GM21576 (cell line): ENCODE data around the gene ZCCHC14.

Experiments used
- ATAC-seq: cut with Tn5 transposase; IDR thresholded peaks from one replicate; pipeline ENCODE4 v1.9.1; 2021; ENCODE audit warnings: mild to moderate bottlenecking, moderate library complexity; ENCODE audit not compliant: unreplicated experiment

The ZCCHC14 gene

GRCh38 chr16:87492721-87493607 is at the start of gene ZCCHC14:
TSS of gene ZCCHC14 (minus strand) at chr16:87493024. CDS start at chr16:87492238, 786 bp downstream.
- ATAC-seq = peak; percentile 87

GRCh38 chr16:87541872-87542234 is 49.0 kb upstream of the ZCCHC14 start:
- no peak for ATAC-seq

- no peak for ATAC-seq
These were observed 48.5 kb upstream of the ZCCHC14 start for GRCh38 chr16:87541147-87541871.

- ATAC-seq = no peak
These were observed 48.0 kb upstream of the ZCCHC14 start for GRCh38 chr16:87540897-87541146.

GRCh38 chr16:87540072-87540896 is 47.5 kb upstream of the ZCCHC14 start:
- no peak for ATAC-seq

- no peak for ATAC-seq
These were observed 46.3 kb upstream of the ZCCHC14 start for GRCh38 chr16:87539113-87539512.

GRCh38 chr16:87538594-87538993 is 45.8 kb upstream of the ZCCHC14 start:
- no peak for ATAC-seq

GRCh38 chr16:87538160-87538559 is 45.3 kb upstream of the ZCCHC14 start:
- no peak for ATAC-seq

GRCh38 chr16:87536795-87537142 is 43.9 kb upstream of the ZCCHC14 start:
- no peak for ATAC-seq

- ATAC-seq = no peak
These were observed 43.3 kb upstream of the ZCCHC14 start for GRCh38 chr16:87535855-87536794.

GRCh38 chr16:87535457-87535854 is 42.6 kb upstream of the ZCCHC14 start:
- no peak for ATAC-seq

- ATAC-seq = no peak
These were observed 41.9 kb upstream of the ZCCHC14 start for GRCh38 chr16:87534751-87535150.

GRCh38 chr16:87534030-87534653 is 41.3 kb upstream of the ZCCHC14 start:
- no peak for ATAC-seq

GRCh38 chr16:87533061-87533460 is 40.2 kb upstream of the ZCCHC14 start:
- no peak for ATAC-seq

GRCh38 chr16:87531418-87531817 is 38.6 kb upstream of the ZCCHC14 start:
- no peak for ATAC-seq

- ATAC-seq = no peak
These were observed 36.1 kb upstream of the ZCCHC14 start for GRCh38 chr16:87528690-87529579.

- no peak for ATAC-seq
These were observed 34.4 kb upstream of the ZCCHC14 start for GRCh38 chr16:87527055-87527724.

- no peak for ATAC-seq
These were observed 33.6 kb upstream of the ZCCHC14 start for GRCh38 chr16:87526238-87526947.
